HepG2 (cell line): ENCODE results near the gene DOCK4. TPM values are rescaled to one million over a fixed set of nuclear protein-coding genes. Genes with fewer than 3 reads are reported as not detected.

Experiments
- AGO1 ChIP-seq: fragments of 200-400 bp; formaldehyde crosslinking; IDR thresholded peaks from 2 replicates; pipeline ENCODE4 v1.6.1; 2017; ENCODE audit warnings: mild to moderate bottlenecking, low read depth, low read length, moderate library complexity; ENCODE audit not compliant: poor library complexity, severe bottlenecking
- CBX5 ChIP-seq: sonication (generic); formaldehyde crosslinking; IDR thresholded peaks from 2 replicates; pipeline ENCODE4 v1.4.0; 2020; ENCODE audit warnings: missing genetic modification reagents, borderline replicate concordance
- FIP1L1 ChIP-seq: fragments of 200-400 bp; formaldehyde crosslinking; IDR thresholded peaks from 2 replicates; pipeline ENCODE4 v1.6.1; 2018; ENCODE audit warnings: low read depth, mild to moderate bottlenecking, low read length, moderate library complexity, borderline replicate concordance; ENCODE audit not compliant: insufficient read depth
- NFE2L1 ChIP-seq: sonication (generic); formaldehyde crosslinking; IDR thresholded peaks from 2 replicates; pipeline ENCODE4 v1.4.0; 2020; ENCODE audit warnings: missing genetic modification reagents, mild to moderate bottlenecking, borderline replicate concordance
- NFKB2 ChIP-seq: sonication (generic); formaldehyde crosslinking; IDR thresholded peaks from 2 replicates; pipeline ENCODE4 v1.4.0; 2020; ENCODE audit warnings: missing genetic modification reagents, borderline replicate concordance
- SP4 ChIP-seq: sonication (generic); formaldehyde crosslinking; IDR thresholded peaks from 2 replicates; pipeline ENCODE4 v1.8.1; 2023; ENCODE audit warnings: mild to moderate bottlenecking, missing genetic modification reagents
- SSRP1 ChIP-seq: IDR thresholded peaks from 2 replicates; pipeline ENCODE4 v1.6.1; 2016; ENCODE audit warnings: control low read depth
- TCF7L2 ChIP-seq: IDR thresholded peaks from 2 replicates; pipeline ENCODE4 v1.6.1; 2011; ENCODE audit warnings: mild to moderate bottlenecking, low read depth, low read length, moderate library complexity
- YY1 ChIP-seq: IDR thresholded peaks from 2 replicates; pipeline ENCODE4 v1.6.1; 2011; ENCODE audit warnings: low read length, low read depth, moderate library complexity, mild to moderate bottlenecking; ENCODE audit not compliant: insufficient read depth, insufficient replicate concordance
- ZNF10 ChIP-seq: sonication (generic); formaldehyde crosslinking; IDR thresholded peaks from 2 replicates; pipeline ENCODE4 v1.4.0; 2020; ENCODE audit warnings: mild to moderate bottlenecking, low read depth, missing genetic modification reagents, borderline replicate concordance
- ZNF124 ChIP-seq: sonication (generic); formaldehyde crosslinking; IDR thresholded peaks from 2 replicates; pipeline ENCODE4 v1.4.0; 2020; ENCODE audit warnings: missing genetic modification reagents
- ZNF337 ChIP-seq: sonication (generic); formaldehyde crosslinking; IDR thresholded peaks from 2 replicates; pipeline ENCODE4 v1.5.1; 2020; ENCODE audit warnings: missing genetic modification reagents, low read depth, mild to moderate bottlenecking, borderline replicate concordance
- ZNF431 ChIP-seq: sonication (generic); formaldehyde crosslinking; IDR thresholded peaks from 2 replicates; pipeline ENCODE4 v1.9.0; 2022; ENCODE audit warnings: missing genetic modification reagents, low read depth, mild to moderate bottlenecking, borderline replicate concordance
- ZNF451 ChIP-seq: sonication (generic); formaldehyde crosslinking; IDR thresholded peaks from 2 replicates; pipeline ENCODE4 v1.5.0; 2020; ENCODE audit warnings: mild to moderate bottlenecking, missing genetic modification reagents
- ZNF468 ChIP-seq: sonication (generic); formaldehyde crosslinking; IDR thresholded peaks from 2 replicates; pipeline ENCODE4 v1.8.0; 2022; ENCODE audit warnings: mild to moderate bottlenecking, moderate library complexity, missing genetic modification reagents
- ZNF484 ChIP-seq: sonication (generic); formaldehyde crosslinking; IDR thresholded peaks from 2 replicates; pipeline ENCODE4 v1.5.1; 2020; ENCODE audit warnings: mild to moderate bottlenecking, low read depth, missing genetic modification reagents, borderline replicate concordance
- ZNF589 ChIP-seq: sonication (generic); formaldehyde crosslinking; conservative IDR thresholded peaks from 2 replicates; pipeline ENCODE4 v1.8.0; 2022; ENCODE audit warnings: mild to moderate bottlenecking, moderate library complexity, missing genetic modification reagents
- ZNF780A ChIP-seq: sonication (generic); formaldehyde crosslinking; IDR thresholded peaks from 2 replicates; pipeline ENCODE4 v1.8.0; 2022; ENCODE audit warnings: mild to moderate bottlenecking, missing genetic modification reagents, moderate library complexity
- polyA plus RNA-seq, 8 experiments: library from polyadenylated mRNA; depleted of rRNA in 3 of 8; stranded (reverse) in 7 of 8; unstranded in 1 of 8; fragments of >200 nt; fragmentation: Illumina TruSeq in 4 of 8; extraction: Trizol in 4 of 8; gene quantifications; 2 replicates each; pipeline versions ENCODE4 v1.2.1 to v1.2.3, GENCODE V29; 2011 to 2016; ENCODE audit warnings: low read depth in 4 of 8, missing spikeins in 1 of 8, mixed read lengths in 1 of 8; ENCODE audit not compliant: insufficient read depth in 1 of 8
- total RNA-seq, 5 experiments: library from RNA; depleted of rRNA; stranded (reverse); fragments of >200 nt; fragmentation: Illumina TruSeq; extraction: Trizol; gene quantifications; 2 replicates each; pipeline ENCODE4 v1.2.3, GENCODE V29; 2016; ENCODE audit warnings: low read depth in 1 of 5
- TF ChIP-seq, protein P1 (sequence below), 2 experiments: sonication (generic) in 1 of 2; formaldehyde crosslinking in 1 of 2; IDR thresholded peaks; 2 replicates each; pipeline versions ENCODE4 v1.4.0 to v1.6.1; 2016 to 2020; ENCODE audit warnings: borderline replicate concordance in 1 of 2, low read depth in 1 of 2, mild to moderate bottlenecking in 1 of 2, missing genetic modification reagents in 1 of 2
- TF ChIP-seq, protein P2 (sequence below): sonication (generic); formaldehyde crosslinking; IDR thresholded peaks from 2 replicates; pipeline ENCODE4 v1.5.0; 2020; ENCODE audit warnings: missing genetic modification reagents, mild to moderate bottlenecking, borderline replicate concordance
- TF ChIP-seq, protein P3 (sequence below): IDR thresholded peaks from 2 replicates; pipeline ENCODE4 v1.6.1; 2016; ENCODE audit warnings: missing genetic modification reagents, missing compliant biosample characterization

Gene DOCK4
- total and polyA plus RNA-seq, 2 of the 13 experiments (the other 11 are each of a cell fraction or from before 2014, with no cell fraction given), result 13.5 to 17.4 TPM

DNA sequence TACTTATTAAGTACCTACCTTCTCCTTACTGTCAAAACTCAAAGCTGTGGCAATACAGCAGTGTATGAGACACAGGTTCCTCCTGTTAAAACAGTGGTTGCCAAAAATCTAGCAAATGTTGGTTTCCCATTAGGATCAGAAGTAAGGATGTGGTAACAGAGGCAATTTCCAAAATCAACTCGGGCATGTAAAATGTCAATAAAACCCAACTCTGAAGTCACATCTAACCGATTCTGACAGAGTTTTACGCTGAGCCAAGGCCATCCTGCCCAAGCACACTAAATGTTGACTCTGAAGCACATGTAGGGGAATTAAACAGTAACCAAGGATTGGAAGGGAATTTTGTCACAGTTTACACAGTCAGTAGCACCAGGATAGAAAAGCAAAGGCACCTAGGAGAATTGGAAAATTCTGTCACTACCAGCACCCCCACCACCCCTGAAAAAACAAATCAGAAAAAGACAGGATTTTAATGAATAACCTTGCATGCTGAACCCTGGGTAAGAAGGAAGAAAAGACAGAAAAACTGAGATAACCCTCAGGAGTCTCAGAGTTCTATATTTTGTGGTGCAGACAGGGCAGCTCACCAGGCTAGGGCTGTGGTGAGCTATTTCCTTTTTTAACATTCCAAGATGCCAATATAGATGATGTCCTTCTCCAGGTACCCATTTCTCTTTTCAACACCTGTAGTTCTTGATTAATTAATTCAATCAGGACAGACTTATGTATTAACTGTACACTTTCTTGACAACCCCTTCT lies 119.5 kb downstream of the DOCK4 start (continued):
- TF ChIP-seq, protein P1, sequence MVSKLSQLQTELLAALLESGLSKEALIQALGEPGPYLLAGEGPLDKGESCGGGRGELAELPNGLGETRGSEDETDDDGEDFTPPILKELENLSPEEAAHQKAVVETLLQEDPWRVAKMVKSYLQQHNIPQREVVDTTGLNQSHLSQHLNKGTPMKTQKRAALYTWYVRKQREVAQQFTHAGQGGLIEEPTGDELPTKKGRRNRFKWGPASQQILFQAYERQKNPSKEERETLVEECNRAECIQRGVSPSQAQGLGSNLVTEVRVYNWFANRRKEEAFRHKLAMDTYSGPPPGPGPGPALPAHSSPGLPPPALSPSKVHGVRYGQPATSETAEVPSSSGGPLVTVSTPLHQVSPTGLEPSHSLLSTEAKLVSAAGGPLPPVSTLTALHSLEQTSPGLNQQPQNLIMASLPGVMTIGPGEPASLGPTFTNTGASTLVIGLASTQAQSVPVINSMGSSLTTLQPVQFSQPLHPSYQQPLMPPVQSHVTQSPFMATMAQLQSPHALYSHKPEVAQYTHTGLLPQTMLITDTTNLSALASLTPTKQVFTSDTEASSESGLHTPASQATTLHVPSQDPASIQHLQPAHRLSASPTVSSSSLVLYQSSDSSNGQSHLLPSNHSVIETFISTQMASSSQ (IDR thresholded peaks at IDR 0.05; ENCODE audit: low read depth), result peak; percentile 80
- TF ChIP-seq, protein P1 (CRISPR knock-in tag; IDR thresholded peaks at IDR 0.05; ENCODE audit: borderline replicate concordance), result peak; percentile 91
- TF ChIP-seq SP4 (CRISPR knock-in tag), result no peak
- no peak for TF ChIP-seq AGO1
- TF ChIP-seq ZNF431 (CRISPR knock-in tag), result no peak
- TF ChIP-seq TCF7L2, result no peak
- TF ChIP-seq ZNF468 (CRISPR knock-in tag), result no peak
- TF ChIP-seq ZNF124 (CRISPR knock-in tag), result no peak
- TF ChIP-seq ZNF451 (CRISPR knock-in tag), result no peak
- no peak for TF ChIP-seq YY1
- TF ChIP-seq ZNF589, result no peak
- TF ChIP-seq CBX5 (CRISPR knock-in tag), result peak; percentile 52; the same call in 1 of the 2 replicates
- TF ChIP-seq ZNF780A, result no peak
- TF ChIP-seq SSRP1 (CRISPR knock-in tag), result no peak
- no peak for TF ChIP-seq FIP1L1
- TF ChIP-seq ZNF337 (CRISPR knock-in tag), result no peak
- TF ChIP-seq ZNF484, result no peak
- TF ChIP-seq, protein P2, sequence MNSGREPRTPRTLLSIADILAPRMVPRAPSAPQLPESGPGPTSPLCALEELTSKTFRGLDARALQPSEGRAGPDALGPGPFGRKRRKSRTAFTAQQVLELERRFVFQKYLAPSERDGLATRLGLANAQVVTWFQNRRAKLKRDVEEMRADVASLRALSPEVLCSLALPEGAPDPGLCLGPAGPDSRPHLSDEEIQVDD, result no peak
- TF ChIP-seq NFKB2 (CRISPR knock-in tag), result no peak
- TF ChIP-seq, protein P3, sequence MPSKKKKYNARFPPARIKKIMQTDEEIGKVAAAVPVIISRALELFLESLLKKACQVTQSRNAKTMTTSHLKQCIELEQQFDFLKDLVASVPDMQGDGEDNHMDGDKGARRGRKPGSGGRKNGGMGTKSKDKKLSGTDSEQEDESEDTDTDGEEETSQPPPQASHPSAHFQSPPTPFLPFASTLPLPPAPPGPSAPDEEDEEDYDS, result 0 out of 2 replicates have a peak, but pooled peaks have one; percentile 9
- TF ChIP-seq ZNF10 (CRISPR knock-in tag), result no peak
- no peak for TF ChIP-seq NFE2L1
